MCF 10A (cell line): ENCODE measurements around the gene RBM18. TPM values are rescaled to one million over a fixed set of nuclear protein-coding genes. Genes with fewer than 3 reads are reported as not detected.

ENCODE experiments used
- BruUV-seq: library from RNA; stranded (reverse); fragments of 400-500 nt; replicated peaks from 2 replicates; lab custom pipeline; 2021; lab: Mats Ljungman, UMichigan
- CTCF ChIA-PET: fragments of 300-600 bp; sonication (Branson Sonifier 250); formaldehyde crosslinking; extraction: SDS; loops from one replicate; lab custom pipeline; 2021; ENCODE audit warnings: antibody characterized with exemption, inconsistent platforms; lab: Yijun Ruan, JAX
- POLR2A ChIA-PET: fragments of 300-600, 350-650 bp; sonication (Branson Sonifier 250); formaldehyde crosslinking; extraction: SDS; loops from one replicate; lab custom pipeline; 2020; ENCODE audit warnings: antibody characterized with exemption, inconsistent platforms; lab: Yijun Ruan, JAX
- DNase-seq: peaks from one replicate; pipeline ENCODE4 v3.0.0-alpha.2; 2018; ENCODE audit not compliant: unreplicated experiment
- H3K27ac Mint-ChIP-seq: one replicate; pipeline ENCODE4 v1.8.0; 2022; ENCODE audit warnings: mild to moderate bottlenecking, low read depth, mixed read lengths; ENCODE audit not compliant: unreplicated experiment
- H3K27me3 Mint-ChIP-seq: one replicate; pipeline ENCODE4 v1.8.0; 2022; ENCODE audit warnings: mixed read lengths; ENCODE audit not compliant: insufficient read depth, unreplicated experiment
- H3K36me3 Mint-ChIP-seq: one replicate; pipeline ENCODE4 v1.8.0; 2022; ENCODE audit warnings: mild to moderate bottlenecking, moderate library complexity, mixed read lengths; ENCODE audit not compliant: insufficient read depth, unreplicated experiment
- H3K4me1 Mint-ChIP-seq: one replicate; pipeline ENCODE4 v1.8.0; 2022; ENCODE audit warnings: mixed read lengths; ENCODE audit not compliant: insufficient read depth, unreplicated experiment
- H3K4me3 Mint-ChIP-seq: one replicate; pipeline ENCODE4 v1.8.0; 2022; ENCODE audit warnings: mild to moderate bottlenecking, moderate library complexity, mixed read lengths; ENCODE audit not compliant: unreplicated experiment
- H3K9me3 Mint-ChIP-seq: one replicate; pipeline ENCODE4 v1.8.0; 2022; ENCODE audit warnings: mixed read lengths; ENCODE audit not compliant: unreplicated experiment
- CTCF ChIP-seq: fragments of 200-600 bp; IDR thresholded peaks from one replicate; pipeline ENCODE4 v1.8.0; 2022; ENCODE audit warnings: antibody characterized with exemption, mild to moderate bottlenecking; ENCODE audit not compliant: unreplicated experiment
- intact Hi-C: fragments of 100-400 bp; cut with micrococcal nuclease; formaldehyde crosslinking; loops from 2 replicates; pipeline ENCODE4 v1.14.1; 2022
- total RNA-seq: library from RNA; stranded (reverse); gene quantifications from 2 replicates; pipeline ENCODE4 v1.2.3, GENCODE V29; 2022

RBM18 gene
- total RNA-seq, 1 experiment from 2014 or later: 44.4 TPM

- intact Hi-C loops: no loop called here
- Mint-ChIP-seq H3K27me3 (no peaks in the 10 kb centered on the region), H3K27ac (peak overlapping the region; percentile 91), H3K4me1 (peaks cover 18% of the 10 kb centered on the region), H3K9me3 (no peaks in the 10 kb centered on the region), H3K36me3 (peaks cover 90% of the 10 kb centered on the region), H3K4me3 (no peak overlapping the region)
- no peak for DNase-seq
- TF ChIP-seq CTCF: no peak
- POLR2A ChIA-PET: interaction anchor here (1.2 to 2.6 kb wide), 3 partner anchors 18 to 206 kb away, joined by 3 to 21 read pairs (median 6); partner anchors contain the start of genes MRRF and RBM18
- CTCF ChIA-PET: interaction anchor here (2.2 kb wide), 1 partner anchor 18 kb away, joined by 7 read pairs; the partner anchor contains the start of genes MRRF and RBM18
- no TSS peak for BruUV-seq
Measured at GRCh38 chr9:122246666-122247065, 18.0 kb downstream of the RBM18 start.

GRCh38 chr9:122244349-122244748, 20.3 kb downstream of the RBM18 start:
- no peaks in the 10 kb centered on the region for H3K27me3 Mint-ChIP-seq
- peak overlapping the region; percentile 40 for H3K27ac Mint-ChIP-seq
- no TSS peak for BruUV-seq
- no peak overlapping the region for H3K4me3 Mint-ChIP-seq
- peaks cover 83% of the 10 kb centered on the region for H3K36me3 Mint-ChIP-seq
- no peak for DNase-seq
- CTCF ChIA-PET: interaction anchor here (0.6 to 1.3 kb wide), 3 partner anchors 97 to 210 kb away, joined by 4 read pairs; no protein-coding TSS in a partner anchor
- intact Hi-C loops: no loop called here
- no peak for TF ChIP-seq CTCF
- POLR2A ChIA-PET: interaction anchor here (2.6 kb wide), 1 partner anchor 20 kb away, joined by 21 read pairs; the partner anchor contains the start of genes MRRF and RBM18
- peaks cover 14% of the 10 kb centered on the region for H3K4me1 Mint-ChIP-seq
- H3K9me3 Mint-ChIP-seq: no peaks in the 10 kb centered on the region

- CTCF ChIA-PET: interaction anchor here (0.6 kb wide), 1 partner anchor 95 kb away, joined by 4 read pairs; no protein-coding TSS in a partner anchor
- H3K27me3 Mint-ChIP-seq: no peaks in the 10 kb centered on the region
- intact Hi-C loops: no loop called here
- H3K36me3 Mint-ChIP-seq: peaks cover 38% of the 10 kb centered on the region
- DNase-seq: no peak
- no peaks in the 10 kb centered on the region for H3K4me1 Mint-ChIP-seq
- no peak overlapping the region for H3K27ac Mint-ChIP-seq
- no peak overlapping the region for H3K4me3 Mint-ChIP-seq
- no peak for TF ChIP-seq CTCF
- POLR2A ChIA-PET: no interaction called here
- no TSS peak for BruUV-seq
- no peaks in the 10 kb centered on the region for H3K9me3 Mint-ChIP-seq
Measured at GRCh38 chr9:122239722-122240121, 24.9 kb downstream of the RBM18 start.

- POLR2A ChIA-PET: no interaction called here
- H3K4me3 Mint-ChIP-seq: no peak overlapping the region
- CTCF ChIA-PET: interaction anchor here (0.6 kb wide), 1 partner anchor 115 kb away, joined by 4 read pairs; no protein-coding TSS in a partner anchor
- no peaks in the 10 kb centered on the region for H3K27me3 Mint-ChIP-seq
- H3K27ac Mint-ChIP-seq: no peak overlapping the region
- no TSS peak for BruUV-seq
- H3K9me3 Mint-ChIP-seq: no peaks in the 10 kb centered on the region
- no peak for TF ChIP-seq CTCF
- no peaks in the 10 kb centered on the region for H3K4me1 Mint-ChIP-seq
- intact Hi-C loops: no loop called here
- peaks cover 16% of the 10 kb centered on the region for H3K36me3 Mint-ChIP-seq
- DNase-seq: no peak
Measured at GRCh38 chr9:122236681-122237080, 28.0 kb downstream of the RBM18 start.
